Measurements from ENCODE around the gene NSD2. TPM values are rescaled to one million over a fixed set of nuclear protein-coding genes. Genes with fewer than 3 reads are reported as not detected.
"Not testable (repeated sequence)": the region's sequence is repeated elsewhere in the genome, so short reads cannot be mapped to it uniquely, and the experiment has no call there.

NSD2 gene
- total RNA-seq, 6 experiments from 2014 or later = 11.4 to 19.4 (median 14.0) TPM

DNA sequence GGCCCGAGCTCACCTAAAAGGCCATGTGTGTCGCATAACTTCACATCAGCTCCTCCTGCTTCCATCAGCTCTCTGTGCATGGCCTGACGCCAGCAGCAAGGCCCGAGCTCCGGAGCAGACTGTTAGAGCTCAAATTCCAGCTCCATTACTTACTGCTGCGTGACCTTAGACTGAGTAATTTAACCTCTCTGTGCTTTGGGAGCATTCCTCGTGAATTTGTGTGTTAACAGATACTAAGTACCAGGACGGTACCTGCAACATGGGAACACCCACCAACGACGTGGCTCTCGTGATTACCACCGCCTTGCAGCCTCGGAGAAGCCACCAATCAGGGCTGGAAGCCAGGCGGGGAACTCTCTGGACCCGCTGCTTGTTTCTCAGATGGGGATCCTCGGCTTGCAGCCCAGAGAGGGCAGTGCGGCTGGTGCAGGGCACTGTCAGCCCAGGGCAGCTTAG, 28.2 kb upstream of the NSD2 start:
- Histone ChIP-seq H3K4me3 (no peak overlapping the region), H3K4me1 (no peaks in the 10 kb centered on the region), H3K27ac (no peak overlapping the region), H3K9me3 (no peaks in the 10 kb centered on the region), H3K36me3 (peaks cover 0 to 68% (median 16%) of the 10 kb centered on the region in 4 donors), H3K27me3 (no peaks in the 10 kb centered on the region)
- WGBS (ENCODE audit: insufficient coverage, low coverage, low lambda C conversion rate, missing lambda C conversion rate) = 54% methylated on average over 6 of the region's 17 CpGs
- intact Hi-C loops (cut with DNase I) = loop anchor here in 1 of 2 donors (10.0 kb wide), 1 partner anchor 52 kb away; no protein-coding TSS in a partner anchor
- ATAC-seq = no peak
- TF ChIP-seq, protein P1, sequence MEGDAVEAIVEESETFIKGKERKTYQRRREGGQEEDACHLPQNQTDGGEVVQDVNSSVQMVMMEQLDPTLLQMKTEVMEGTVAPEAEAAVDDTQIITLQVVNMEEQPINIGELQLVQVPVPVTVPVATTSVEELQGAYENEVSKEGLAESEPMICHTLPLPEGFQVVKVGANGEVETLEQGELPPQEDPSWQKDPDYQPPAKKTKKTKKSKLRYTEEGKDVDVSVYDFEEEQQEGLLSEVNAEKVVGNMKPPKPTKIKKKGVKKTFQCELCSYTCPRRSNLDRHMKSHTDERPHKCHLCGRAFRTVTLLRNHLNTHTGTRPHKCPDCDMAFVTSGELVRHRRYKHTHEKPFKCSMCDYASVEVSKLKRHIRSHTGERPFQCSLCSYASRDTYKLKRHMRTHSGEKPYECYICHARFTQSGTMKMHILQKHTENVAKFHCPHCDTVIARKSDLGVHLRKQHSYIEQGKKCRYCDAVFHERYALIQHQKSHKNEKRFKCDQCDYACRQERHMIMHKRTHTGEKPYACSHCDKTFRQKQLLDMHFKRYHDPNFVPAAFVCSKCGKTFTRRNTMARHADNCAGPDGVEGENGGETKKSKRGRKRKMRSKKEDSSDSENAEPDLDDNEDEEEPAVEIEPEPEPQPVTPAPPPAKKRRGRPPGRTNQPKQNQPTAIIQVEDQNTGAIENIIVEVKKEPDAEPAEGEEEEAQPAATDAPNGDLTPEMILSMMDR (IDR thresholded peaks at IDR 0.05) = no peak
- no peak for TF ChIP-seq POLR2A (IDR thresholded peaks at IDR 0.05)
- DNase-seq = no peak

DNA sequence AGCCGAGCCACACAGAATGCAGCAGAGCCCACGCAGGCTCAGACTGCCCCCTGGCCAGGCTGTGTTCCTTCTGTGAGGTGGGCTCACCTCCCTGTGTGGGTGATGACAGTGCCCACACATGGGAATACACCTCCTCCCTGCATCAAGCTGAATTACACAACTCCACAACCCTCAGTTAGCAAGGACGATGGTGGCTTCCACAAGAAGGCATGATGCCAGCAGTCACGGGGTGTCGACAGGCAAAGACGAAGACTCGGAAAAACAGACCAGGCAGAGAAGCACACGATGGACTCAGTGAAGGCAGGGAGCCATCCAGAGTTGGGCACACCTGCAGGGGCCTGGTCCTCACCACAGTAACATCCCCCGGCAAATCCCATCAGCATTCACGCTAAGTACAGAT, 27.3 kb upstream of the NSD2 start:
- 32% methylated on average over 6 of the region's 10 CpGs for WGBS (ENCODE audit: insufficient coverage, low coverage, low lambda C conversion rate, missing lambda C conversion rate)
- H3K4me3 ChIP-seq = no peak overlapping the region
- peaks cover 0 to 63% (median 15%) of the 10 kb centered on the region in 4 donors for H3K36me3 ChIP-seq
- no peak overlapping the region for H3K27ac ChIP-seq
- H3K27me3 ChIP-seq = no peaks in the 10 kb centered on the region
- ATAC-seq (peak in 1 of 4 donors; percentile 10), DNase-seq (no peak)
- H3K9me3 ChIP-seq = no peaks in the 10 kb centered on the region
- intact Hi-C loops (cut with DNase I) = loop anchor here in 1 of 2 donors (10.0 kb wide), 1 partner anchor 51 kb away; no protein-coding TSS in a partner anchor
- TF ChIP-seq, protein P1 (IDR thresholded peaks at IDR 0.05) = no peak
- no peak for TF ChIP-seq POLR2A (IDR thresholded peaks at IDR 0.05)
- no peaks in the 10 kb centered on the region for H3K4me1 ChIP-seq

DNA sequence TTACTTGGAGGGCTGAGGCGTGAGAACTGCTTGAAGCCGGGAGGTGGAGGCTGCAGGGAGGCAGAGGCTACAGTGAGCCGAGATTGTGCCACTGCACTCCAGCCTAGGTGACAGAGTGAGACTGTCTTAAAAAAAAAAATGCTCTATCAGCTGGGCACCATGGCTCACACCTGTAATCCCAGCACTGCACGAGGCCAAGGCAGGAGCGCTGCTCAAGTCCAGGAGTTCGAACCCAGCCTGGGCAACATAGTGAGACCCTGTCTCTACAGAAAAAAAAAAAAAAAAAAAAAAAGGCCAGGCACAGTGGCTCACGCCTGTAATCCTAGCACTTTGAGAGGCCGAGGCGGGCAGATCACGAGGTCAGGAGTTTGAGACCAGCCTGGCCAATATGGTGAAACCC, 26.6 kb upstream of the NSD2 start:
- not testable (repeated sequence) for H3K27ac ChIP-seq, DNase-seq, H3K4me3 ChIP-seq, H3K4me1 ChIP-seq, ATAC-seq, H3K9me3 ChIP-seq, H3K27me3 ChIP-seq
- H3K36me3 ChIP-seq = peaks cover 0 to 57% (median 9%) of the 10 kb centered on the region in 4 donors
- 92% methylated on average over 6 of the region's 10 CpGs for WGBS (ENCODE audit: insufficient coverage, low coverage, low lambda C conversion rate, missing lambda C conversion rate)
- intact Hi-C loops (cut with DNase I) = loop anchor here in 1 of 2 donors (10.0 kb wide), 1 partner anchor 50 kb away; no protein-coding TSS in a partner anchor

DNA sequence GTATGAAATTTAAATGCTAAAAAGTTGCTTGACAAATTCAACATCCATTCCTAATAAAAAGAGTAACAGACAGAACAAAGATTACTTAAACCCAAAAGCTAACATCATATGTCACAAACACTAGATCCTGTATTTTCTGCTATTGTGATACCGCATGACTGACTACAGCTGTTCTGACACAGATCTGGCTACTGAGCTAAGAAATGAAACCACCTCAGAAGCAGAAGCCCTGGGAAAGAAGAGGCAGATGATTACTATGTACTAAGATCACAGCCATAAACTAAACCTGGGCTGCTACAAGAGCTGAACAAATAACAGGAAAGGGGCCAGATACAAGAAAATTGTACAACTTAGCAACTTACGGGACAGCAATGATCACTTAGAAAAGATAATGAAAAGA, 24.6 kb upstream of the NSD2 start:
- intact Hi-C loops (cut with DNase I) = loop anchor here in 1 of 2 donors (10.0 kb wide), 1 partner anchor 48 kb away; no protein-coding TSS in a partner anchor
- no peak for ATAC-seq
- Histone ChIP-seq H3K4me3 (no peak overlapping the region), H3K27ac (no peak overlapping the region), H3K4me1 (peaks cover 0 to 8% (median 0%) of the 10 kb centered on the region in 4 donors), H3K36me3 (peaks cover 0 to 42% (median 5%) of the 10 kb centered on the region in 4 donors), H3K9me3 (no peaks in the 10 kb centered on the region), H3K27me3 (no peaks in the 10 kb centered on the region)
- TF ChIP-seq, protein P1 (IDR thresholded peaks at IDR 0.05) = no peak
- no peak for TF ChIP-seq POLR2A (IDR thresholded peaks at IDR 0.05)
- WGBS (ENCODE audit: insufficient coverage, low coverage, low lambda C conversion rate, missing lambda C conversion rate) = 100% methylated on average over 2 of the region's 2 CpGs
- no peak for DNase-seq

DNA sequence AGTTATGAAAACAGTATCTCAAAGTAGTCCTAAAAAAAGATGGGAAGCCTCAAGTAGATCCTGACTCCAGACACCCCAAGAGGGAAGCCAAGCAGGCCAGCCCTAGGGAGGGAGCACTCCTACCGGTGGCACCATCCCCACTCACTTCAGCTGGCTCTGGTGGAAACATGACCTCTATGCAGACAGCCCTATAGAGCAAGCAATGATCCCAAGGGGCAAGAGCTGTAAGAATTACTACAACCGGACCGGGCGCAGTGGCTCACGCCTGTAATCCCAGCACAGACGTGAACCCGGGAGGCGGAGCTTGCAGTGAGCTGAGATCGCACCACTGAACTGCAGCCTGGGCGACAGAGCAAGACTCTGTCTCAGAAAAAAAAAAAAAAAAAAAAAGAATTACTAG, 20.9 kb upstream of the NSD2 start:
- DNase-seq = no peak
- intact Hi-C loops (cut with DNase I) = no loop called here
- WGBS (ENCODE audit: insufficient coverage, low coverage, low lambda C conversion rate, missing lambda C conversion rate) = 70% methylated on average over 2 of the region's 10 CpGs
- Histone ChIP-seq H3K9me3 (no peaks in the 10 kb centered on the region), H3K27me3 (no peaks in the 10 kb centered on the region), H3K4me1 (peaks cover 0 to 16% (median 4%) of the 10 kb centered on the region in 4 donors), H3K27ac (no peak overlapping the region), H3K36me3 (peaks cover 0 to 26% (median 5%) of the 10 kb centered on the region in 4 donors), H3K4me3 (no peak overlapping the region)
- TF ChIP-seq, protein P1 (IDR thresholded peaks at IDR 0.05) = no peak
- TF ChIP-seq POLR2A (IDR thresholded peaks at IDR 0.05) = no peak
- no peak for ATAC-seq

All from right lobe of liver (tissue), 6 donors.